Activated CD8-positive, alpha-beta T cell treated with anti-CD3 and anti-CD28 coated beads for 36 hours (primary cell): ENCODE data around the gene CPN2. TPM values are rescaled to one million over a fixed set of nuclear protein-coding genes. Genes with fewer than 3 reads are reported as not detected.

Source experiments
- ATAC-seq: fragments of 200-7000 bp; cut with Tn5 transposase; one replicate; pipeline ENCODE4 v1.10.0; 2021; ENCODE audit warnings: mild to moderate bottlenecking, moderate library complexity
- CTCF ChIA-PET: fragments of 350-600 bp; sonication (Branson Sonifier 250); formaldehyde crosslinking; loops from one replicate; lab custom pipeline; 2021; ENCODE audit warnings: antibody characterized with exemption; lab: Charles Lee
- POLR2A ChIA-PET: fragments of 350-600 bp; sonication (Branson Sonifier 250); formaldehyde crosslinking; loops from one replicate; lab custom pipeline; 2021; ENCODE audit warnings: antibody characterized with exemption; lab: Charles Lee
- DNase-seq: peaks from one replicate; pipeline ENCODE4 v3.0.0-alpha.2; 2020
- H3K27ac Mint-ChIP-seq: one replicate; pipeline ENCODE4 v1.8.0; 2021; ENCODE audit warnings: mild to moderate bottlenecking, mixed read lengths
- H3K27me3 Mint-ChIP-seq: one replicate; pipeline ENCODE4 v1.8.0; 2021; ENCODE audit warnings: mixed read lengths
- H3K36me3 Mint-ChIP-seq: one replicate; pipeline ENCODE4 v1.8.0; 2021; ENCODE audit warnings: low read depth, mixed read lengths
- H3K4me1 Mint-ChIP-seq: one replicate; pipeline ENCODE4 v1.8.0; 2021; ENCODE audit warnings: low read depth, mixed read lengths
- H3K4me3 Mint-ChIP-seq: one replicate; pipeline ENCODE4 v1.8.0; 2021; ENCODE audit warnings: mild to moderate bottlenecking, moderate library complexity, mixed read lengths
- H3K9me3 Mint-ChIP-seq: one replicate; pipeline ENCODE4 v1.8.0; 2021; ENCODE audit warnings: mixed read lengths
- CTCF ChIP-seq: fragments of 200-600 bp; IDR thresholded peaks from one replicate; pipeline ENCODE4 v1.8.0; 2022; ENCODE audit warnings: antibody characterized with exemption, mild to moderate bottlenecking
- intact Hi-C: fragments of 100-400 bp; cut with micrococcal nuclease; formaldehyde crosslinking; loops from one replicate; pipeline ENCODE4 v1.10.0; 2022
- total RNA-seq, 2 experiments: library from RNA; stranded (reverse); gene quantifications; one replicate each; pipeline ENCODE4 v1.2.3, GENCODE V29; 2021

The CPN2 gene
- total RNA-seq, 2 experiments from 2014 or later: not detected

GRCh38 chr3:194310060-194310835 is 40.9 kb downstream of the CPN2 start:
- Mint-ChIP-seq H3K27ac (no peak overlapping the region), H3K9me3 (no peaks in the 10 kb centered on the region), H3K4me1 (peaks cover 36% of the 10 kb centered on the region), H3K36me3 (no peaks in the 10 kb centered on the region), H3K4me3 (no peak overlapping the region), H3K27me3 (peaks cover 41% of the 10 kb centered on the region)
- DNase-seq: no peak
- CTCF ChIA-PET: interaction anchor here (1.0 to 1.6 kb wide), 3 partner anchors 33 to 529 kb away, joined by 3 to 5 read pairs (median 3); no protein-coding TSS in a partner anchor
- intact Hi-C loops: no loop called here
- ATAC-seq: no peak
- POLR2A ChIA-PET: interaction anchor here (0.7 kb wide), 1 partner anchor 66 kb away, joined by 3 read pairs; no protein-coding TSS in a partner anchor
- TF ChIP-seq CTCF: no peak

GRCh38 chr3:194308601-194309449 is 42.3 kb downstream of the CPN2 start:
- no peak for ATAC-seq
- TF ChIP-seq CTCF: no peak
- no peak overlapping the region for H3K4me3 Mint-ChIP-seq
- peaks cover 1% of the 10 kb centered on the region for H3K36me3 Mint-ChIP-seq
- ChIA-PET CTCF (interaction anchor here (1.2 to 1.6 kb wide), 3 partner anchors 35 to 528 kb away, joined by 3 to 5 read pairs (median 5); no protein-coding TSS in a partner anchor), POLR2A (interaction anchor here (0.6 to 0.7 kb wide), 2 partner anchors 14 to 34 kb away, joined by 3 to 5 read pairs; no protein-coding TSS in a partner anchor)
- DNase-seq: no peak
- H3K4me1 Mint-ChIP-seq: peaks cover 35% of the 10 kb centered on the region
- peaks cover 2% of the 10 kb centered on the region for H3K9me3 Mint-ChIP-seq
- intact Hi-C loops: loop anchor here (5.0 kb wide), 1 partner anchor 172 kb away; the partner anchor contains the start of gene HES1
- peaks cover 35% of the 10 kb centered on the region for H3K27me3 Mint-ChIP-seq
- no peak overlapping the region for H3K27ac Mint-ChIP-seq

GRCh38 chr3:194307849-194308248 is 43.3 kb downstream of the CPN2 start:
- H3K4me3 Mint-ChIP-seq: no peak overlapping the region
- DNase-seq: no peak
- no peak for TF ChIP-seq CTCF
- ChIA-PET POLR2A (interaction anchor here (1.4 kb wide), 1 partner anchor 52 kb away, joined by 3 read pairs; no protein-coding TSS in a partner anchor), CTCF (interaction anchor here (1.4 to 4.5 kb wide), 4 partner anchors 9 to 527 kb away, joined by 3 to 49 read pairs (median 4); no protein-coding TSS in a partner anchor)
- no peak overlapping the region for H3K27ac Mint-ChIP-seq
- H3K4me1 Mint-ChIP-seq: peaks cover 35% of the 10 kb centered on the region
- peaks cover 2% of the 10 kb centered on the region for H3K9me3 Mint-ChIP-seq
- peaks cover 1% of the 10 kb centered on the region for H3K36me3 Mint-ChIP-seq
- intact Hi-C loops: loop anchor here (5.0 kb wide), 1 partner anchor 171 kb away; the partner anchor contains the start of gene HES1
- ATAC-seq: no peak
- H3K27me3 Mint-ChIP-seq: peaks cover 28% of the 10 kb centered on the region

GRCh38 chr3:194306771-194307640 is 44.1 kb downstream of the CPN2 start:
- ChIA-PET POLR2A (interaction anchor here (1.4 kb wide), 1 partner anchor 51 kb away, joined by 3 read pairs; no protein-coding TSS in a partner anchor), CTCF (interaction anchor here (1.4 to 4.5 kb wide), 4 partner anchors 10 to 526 kb away, joined by 3 to 49 read pairs (median 4); no protein-coding TSS in a partner anchor)
- peaks cover 20% of the 10 kb centered on the region for H3K27me3 Mint-ChIP-seq
- H3K36me3 Mint-ChIP-seq: peaks cover 1% of the 10 kb centered on the region
- peak overlapping the region; percentile 87 for H3K27ac Mint-ChIP-seq
- no peak for TF ChIP-seq CTCF
- peaks cover 2% of the 10 kb centered on the region for H3K9me3 Mint-ChIP-seq
- ATAC-seq: peak; percentile 67
- intact Hi-C loops: loop anchor here (5.0 kb wide), 1 partner anchor 170 kb away; the partner anchor contains the start of gene HES1
- H3K4me3 Mint-ChIP-seq: peak overlapping the region; percentile 30
- DNase-seq: peak; percentile 62
- H3K4me1 Mint-ChIP-seq: peaks cover 35% of the 10 kb centered on the region
